Fibroblast of lung (primary cell): Measurements from ENCODE around the gene CLASP1. TPM values are rescaled to one million over a fixed set of nuclear protein-coding genes. Genes with fewer than 3 reads are reported as not detected.

Experiments
- DNase-seq, 2 donors: peaks; one replicate each; pipeline versions ENCODE4 v3.0.0 to v3.0.0-alpha.2; 2010; ENCODE audit warnings: low read depth in 2 of 2
- H2AFZ ChIP-seq: 2 replicates; pipeline ENCODE4 v1.5.1; 2012; ENCODE audit warnings: low read length, control low read depth, inconsistent platforms
- H3K27ac ChIP-seq: 2 replicates; pipeline ENCODE4 v1.5.1; 2011; ENCODE audit warnings: low read length, control low read depth; ENCODE audit not compliant: insufficient read depth
- H3K27me3 ChIP-seq: 2 replicates; pipeline ENCODE4 v1.5.1; 2011; ENCODE audit warnings: mild to moderate bottlenecking, low read length; ENCODE audit not compliant: control insufficient read depth, insufficient read depth
- H3K36me3 ChIP-seq: 2 replicates; pipeline ENCODE4 v1.5.1; 2011; ENCODE audit warnings: low read length; ENCODE audit not compliant: control insufficient read depth, insufficient read depth
- H3K4me1 ChIP-seq: 2 replicates; pipeline ENCODE4 v1.5.1; 2011; ENCODE audit warnings: low read length; ENCODE audit not compliant: control insufficient read depth, insufficient read depth; ENCODE audit errors: extremely low read depth
- H3K4me2 ChIP-seq: 2 replicates; pipeline ENCODE4 v1.5.1; 2011; ENCODE audit warnings: low read length, control low read depth; ENCODE audit not compliant: insufficient read depth; ENCODE audit errors: extremely low read depth
- H3K4me3 ChIP-seq, 4 experiments: fragments of 200-600 bp in 1 of 4; sonication (generic) in 1 of 4; replicated peaks in 1 of 4; 2 replicates each; pipeline ENCODE4 v1.5.1; 2011 to 2016; ENCODE audit warnings: low read length in 4 of 4, low read depth in 3 of 4, mild to moderate bottlenecking in 3 of 4, control low read depth in 2 of 4, inconsistent platforms in 1 of 4, mixed read lengths in 1 of 4; ENCODE audit not compliant: insufficient read depth in 1 of 4; ENCODE audit errors: control extremely low read depth in 1 of 4
- H3K79me2 ChIP-seq: 2 replicates; pipeline ENCODE4 v1.5.1; 2012; ENCODE audit warnings: mild to moderate bottlenecking, low read length, inconsistent platforms; ENCODE audit not compliant: control insufficient read depth, insufficient read depth
- H3K9ac ChIP-seq: 2 replicates; pipeline ENCODE4 v1.5.1; 2011; ENCODE audit warnings: mild to moderate bottlenecking, low read length, control low read depth; ENCODE audit not compliant: insufficient read depth
- H3K9me3 ChIP-seq: 2 replicates; pipeline ENCODE4 v1.5.1; 2012; ENCODE audit warnings: low read depth, low read length; ENCODE audit not compliant: control insufficient read depth, insufficient read depth
- H4K20me1 ChIP-seq: 2 replicates; pipeline ENCODE4 v1.5.1; 2011; ENCODE audit warnings: low read length; ENCODE audit not compliant: control insufficient read depth, insufficient read depth; ENCODE audit errors: extremely low read depth
- CTCF ChIP-seq, 2 donors: IDR thresholded peaks in 1 of 2; conservative IDR thresholded peaks in 1 of 2; 1 replicate in 1 of 2; 2 replicates in 1 of 2; pipeline ENCODE4 v1.5.1; 2011 to 2012; ENCODE audit warnings: low read length in 2 of 2, control low read depth in 1 of 2, inconsistent platforms in 1 of 2, low read depth in 1 of 2, mild to moderate bottlenecking in 1 of 2
- EZH2 ChIP-seq: IDR thresholded peaks from 2 replicates; pipeline ENCODE4 v1.5.1; 2012; ENCODE audit warnings: low read length, control low read depth, mild to moderate bottlenecking; ENCODE audit errors: missing control alignments
- polyA plus RNA-seq, 2 donors: library from polyadenylated mRNA; depleted of rRNA in 1 of 2; stranded (reverse) in 1 of 2; unstranded in 1 of 2; fragments of >200 nt; gene quantifications; 2 replicates each; pipeline ENCODE4 v1.2.1, GENCODE V29; 2011 to 2012; ENCODE audit warnings: missing spikeins in 1 of 2
- total RNA-seq: library from RNA; depleted of rRNA; stranded (reverse); fragments of >200 nt; gene quantifications from 2 replicates; pipeline ENCODE4 v1.2.1, GENCODE V29; 2014

Gene CLASP1
- total and polyA plus RNA-seq, 2 donors (not counting 1 experiment from before 2014, with no cell fraction given) = 6.0 to 48.4 TPM

GRCh38 chr2:121456325-121456724 is 192.9 kb downstream of the CLASP1 start:
- Histone ChIP-seq H3K27ac (no peak overlapping the region), H4K20me1 (no peaks in the 10 kb centered on the region), H3K79me2 (no peaks in the 10 kb centered on the region), H3K4me2 (no peak overlapping the region), H3K9me3 (no peaks in the 10 kb centered on the region), H3K4me1 (peaks cover 4% of the 10 kb centered on the region), H3K27me3 (no peaks in the 10 kb centered on the region), H3K4me3 (no peak overlapping the region), H2AFZ (no peak overlapping the region), H3K36me3 (no peaks in the 10 kb centered on the region), H3K9ac (no peak overlapping the region)
- DNase-seq = no peak
- TF ChIP-seq CTCF (conservative IDR thresholded peaks at IDR 0.05 in 1 of 2, IDR thresholded peaks at IDR 0.05 in 1 of 2; ENCODE audit: low read depth in 1 of 2, low read length in 2 of 2) (no peak), EZH2 (no peak)

- Histone ChIP-seq H3K4me3 (no peak overlapping the region), H3K79me2 (no peaks in the 10 kb centered on the region), H3K4me1 (peaks cover 4% of the 10 kb centered on the region), H4K20me1 (no peaks in the 10 kb centered on the region), H3K4me2 (no peak overlapping the region), H3K9ac (no peak overlapping the region), H2AFZ (no peak overlapping the region), H3K36me3 (peaks cover 2% of the 10 kb centered on the region), H3K27ac (no peak overlapping the region), H3K27me3 (no peaks in the 10 kb centered on the region), H3K9me3 (no peaks in the 10 kb centered on the region)
- no peak for DNase-seq
- TF ChIP-seq EZH2 (no peak), CTCF (conservative IDR thresholded peaks at IDR 0.05 in 1 of 2, IDR thresholded peaks at IDR 0.05 in 1 of 2; ENCODE audit: low read depth in 1 of 2, low read length in 2 of 2) (no peak)
Measured at GRCh38 chr2:121455446-121455845, 193.8 kb downstream of the CLASP1 start.

- no peak for DNase-seq
- H3K36me3 ChIP-seq = peaks cover 4% of the 10 kb centered on the region
- no peaks in the 10 kb centered on the region for H4K20me1 ChIP-seq
- TF ChIP-seq CTCF (conservative IDR thresholded peaks at IDR 0.05 in 1 of 2, IDR thresholded peaks at IDR 0.05 in 1 of 2; ENCODE audit: low read depth in 1 of 2, low read length in 2 of 2) (no peak), EZH2 (no peak)
- H3K9ac ChIP-seq = no peak overlapping the region
- no peak overlapping the region for H3K27ac ChIP-seq
- no peak overlapping the region for H3K4me2 ChIP-seq
- H3K27me3 ChIP-seq = no peaks in the 10 kb centered on the region
- no peak overlapping the region for H3K4me3 ChIP-seq
- no peaks in the 10 kb centered on the region for H3K79me2 ChIP-seq
- no peaks in the 10 kb centered on the region for H3K9me3 ChIP-seq
- H3K4me1 ChIP-seq = peaks cover 4% of the 10 kb centered on the region
- no peak overlapping the region for H2AFZ ChIP-seq
Measured at GRCh38 chr2:121454549-121455090, 194.6 kb downstream of the CLASP1 start.
